H1 (cell line): ENCODE data around the gene CBR4. TPM values are rescaled to one million over a fixed set of nuclear protein-coding genes. Genes with fewer than 3 reads are reported as not detected.

Experiments used
- BCL11A ChIP-seq, 2 experiments: IDR thresholded peaks; one replicate each; pipeline ENCODE4 v1.6.1; 2011; ENCODE audit warnings: low read depth in 2 of 2, low read length in 2 of 2, mild to moderate bottlenecking in 2 of 2
- CBX5 ChIP-seq: fragments of 300-800, 300-1000 bp; sonication (generic); IDR thresholded peaks from 2 replicates; pipeline ENCODE4 v1.7.1; 2016; ENCODE audit warnings: antibody characterized with exemption, low read length, low read depth
- CBX8 ChIP-seq: fragments of 300-800, 300-1000 bp; sonication (generic); IDR thresholded peaks from 2 replicates; pipeline ENCODE4 v1.7.1; 2016; ENCODE audit warnings: low read depth, low read length, borderline replicate concordance
- FOSL1 ChIP-seq: IDR thresholded peaks from 2 replicates; pipeline ENCODE4 v1.6.1; 2011; ENCODE audit warnings: mild to moderate bottlenecking, low read depth, low read length, moderate library complexity; ENCODE audit not compliant: insufficient read depth
- GABPA ChIP-seq: IDR thresholded peaks from 2 replicates; pipeline ENCODE4 v1.6.1; 2011; ENCODE audit warnings: mild to moderate bottlenecking, low read length, moderate library complexity, borderline replicate concordance; ENCODE audit not compliant: insufficient read depth
- KDM4A ChIP-seq: IDR thresholded peaks from one replicate; pipeline ENCODE4 v1.7.1; 2012; ENCODE audit warnings: low read depth, mild to moderate bottlenecking, moderate library complexity, low read length, inconsistent platforms; ENCODE audit not compliant: severe bottlenecking
- NANOG ChIP-seq: IDR thresholded peaks from 2 replicates; pipeline ENCODE4 v1.6.1; 2011; ENCODE audit warnings: low read length, low read depth, mild to moderate bottlenecking, inconsistent platforms; ENCODE audit not compliant: insufficient read depth, poor library complexity, severe bottlenecking
- RAD21 ChIP-seq, 2 experiments: IDR thresholded peaks in 1 of 2; conservative IDR thresholded peaks in 1 of 2; 2 replicates each; pipeline ENCODE4 v1.6.1; 2011; ENCODE audit warnings: low read depth in 2 of 2, low read length in 2 of 2, improper control_type of control experiment in 1 of 2, inconsistent platforms in 1 of 2, mild to moderate bottlenecking in 1 of 2, moderate library complexity in 1 of 2
- RFX5 ChIP-seq: IDR thresholded peaks from 2 replicates; pipeline ENCODE4 v1.6.1; 2011; ENCODE audit warnings: low read depth, low read length, improper control_type of control experiment, borderline replicate concordance
- polyA plus RNA-seq, 7 experiments: library from polyadenylated mRNA; depleted of rRNA in 3 of 7; stranded (reverse) in 5 of 7; unstranded in 2 of 7; fragments of >200 nt in 5 of 7; fragments of 200-250 nt in 2 of 7; gene quantifications; 1 replicate in 5 of 7; 2 replicates in 1 of 7; 4 replicates in 1 of 7; pipeline versions ENCODE4 v1.2.1 to v1.2.3, GENCODE V29; 2011 to 2013; ENCODE audit warnings: missing spikeins in 2 of 7, mixed read lengths in 2 of 7
- total RNA-seq: library from RNA; stranded (reverse); fragmentation: NEBNext Ultra II Directional; extraction: Animal tissue kit (Norgen Biotek cat#: 25700); gene quantifications from 2 replicates; pipeline ENCODE4 v1.2.1, GENCODE V29; 2021

The CBR4 gene
- total and polyA plus RNA-seq, 2 of the 8 experiments (the other 6 are each of a cell fraction or from before 2014, with no cell fraction given), result 8.6 to 29.5 TPM

- peak; percentile 81 for TF ChIP-seq KDM4A
- TF ChIP-seq BCL11A (IDR thresholded peaks at IDR 0.05; ENCODE audit: low read depth in 2 of 2, low read length in 2 of 2), result no peak
- no peak for TF ChIP-seq RFX5
- peak; percentile 4 to 6; a peak in 1 of 4 replicates for TF ChIP-seq RAD21 (IDR thresholded peaks at IDR 0.05 in 1 of 2, conservative IDR thresholded peaks at IDR 0.05 in 1 of 2; ENCODE audit: low read depth in 2 of 2, low read length in 2 of 2)
- no peak for TF ChIP-seq FOSL1
- no peak for TF ChIP-seq NANOG
- TF ChIP-seq CBX8, result no peak
- TF ChIP-seq CBX5, result no peak
- TF ChIP-seq GABPA, result no peak
These were observed at the start of gene CBR4 (continued) for GRCh38 chr4:169010125-169011023.
